Esophagus muscularis mucosa (tissue), 4 donors: ENCODE data around the gene LANCL3. TPM values are rescaled to one million over a fixed set of nuclear protein-coding genes. Genes with fewer than 3 reads are reported as not detected.

Experiments used
- DNase-seq: peaks from one replicate; pipeline ENCODE4 v3.0.0-alpha.2; 2017; ENCODE audit errors: extremely low spot score
- H3K27ac ChIP-seq, 4 donors: fragments of 200-600 bp; sonication (generic); replicated peaks in 1 of 4; 1 replicate in 3 of 4; 2 replicates in 1 of 4; pipeline ENCODE4 v1.5.1; 2016 to 2019; ENCODE audit warnings: mild to moderate bottlenecking in 1 of 4
- H3K27me3 ChIP-seq, 4 donors: fragments of 200-600 bp; sonication (generic); one replicate each; pipeline versions ENCODE4 v1.5.1 to v1.6.0; 2016 to 2019
- H3K36me3 ChIP-seq, 4 donors: fragments of 200-600 bp; sonication (generic); one replicate each; pipeline ENCODE4 v1.5.1; 2016 to 2019
- H3K4me1 ChIP-seq, 4 donors: fragments of 200-600 bp; sonication (generic); one replicate each; pipeline ENCODE4 v1.5.1; 2016 to 2019
- H3K4me3 ChIP-seq, 4 donors: fragments of 200-600 bp; sonication (generic); 1 replicate in 2 of 4; 2 replicates in 2 of 4; pipeline ENCODE4 v1.5.1; 2016 to 2019; ENCODE audit warnings: mild to moderate bottlenecking in 4 of 4, moderate library complexity in 1 of 4
- H3K9me3 ChIP-seq, 4 donors: fragments of 200-600 bp; sonication (generic); 1 replicate in 3 of 4; 2 replicates in 1 of 4; pipeline ENCODE4 v1.5.1; 2016 to 2019
- CTCF ChIP-seq, 3 experiments: fragments of 200-600 bp in 2 of 3; fragments of 450-650 bp in 1 of 3; sonication (generic) in 2 of 3; IDR thresholded peaks; one replicate each; pipeline ENCODE4 v1.5.1; 2017 to 2019; ENCODE audit warnings: antibody characterized with exemption in 3 of 3, mild to moderate bottlenecking in 2 of 3, moderate library complexity in 1 of 3
- EP300 ChIP-seq: sonication (generic); formaldehyde crosslinking; IDR thresholded peaks from one replicate; pipeline ENCODE4 v1.6.1; 2017; ENCODE audit warnings: antibody characterized with exemption
- POLR2A ChIP-seq: fragments of 450-650 bp; IDR thresholded peaks from one replicate; pipeline ENCODE4 v1.6.1; 2017; ENCODE audit warnings: antibody characterized with exemption, moderate library complexity, mild to moderate bottlenecking, low read depth
- POLR2AphosphoS5 ChIP-seq, 2 donors: sonication (generic); formaldehyde crosslinking; IDR thresholded peaks; one replicate each; pipeline ENCODE4 v1.6.1; 2017; ENCODE audit warnings: antibody characterized with exemption in 2 of 2
- WGBS: methylation state at CpG from one replicate; pipeline ENCODE4 v1.1.5; 2018; 5-methylcytosine and 5-hydroxymethylcytosine counted together
- intact Hi-C: fragments of 100-400 bp; cut with DNase I; formaldehyde crosslinking; loops from one replicate; pipeline ENCODE4 v1.15.1; 2023
- total RNA-seq, 4 donors: library from RNA; depleted of rRNA; stranded (reverse); fragments of >200 nt; gene quantifications; one replicate each; pipeline versions ENCODE4 v1.1.0 to v1.2.1, GENCODE V29; 2016

LANCL3 gene
- total RNA-seq, 4 donors from 2014 or later: 0.83 to 1.7 (median 1.5) TPM

- no peaks in the 10 kb centered on the region for H3K36me3 ChIP-seq
- H3K27ac ChIP-seq: no peak overlapping the region
- DNase-seq: no peak
- peaks cover 0 to 16% (median 0%) of the 10 kb centered on the region in 4 donors for H3K4me1 ChIP-seq
- 84% methylated on average over 1 of the region's 1 CpG for WGBS
- no peaks in the 10 kb centered on the region for H3K9me3 ChIP-seq
- H3K27me3 ChIP-seq: no peaks in the 10 kb centered on the region
- H3K4me3 ChIP-seq: no peak overlapping the region
- no peak for TF ChIP-seq POLR2AphosphoS5 (IDR thresholded peaks at IDR 0.05)
- no peak for TF ChIP-seq EP300
- TF ChIP-seq POLR2A: no peak
- TF ChIP-seq CTCF (IDR thresholded peaks at IDR 0.05): no peak
- intact Hi-C loops: no loop called here
These were observed 106.3 kb downstream of the LANCL3 start for GRCh38 chrX:37677765-37678164.

DNA sequence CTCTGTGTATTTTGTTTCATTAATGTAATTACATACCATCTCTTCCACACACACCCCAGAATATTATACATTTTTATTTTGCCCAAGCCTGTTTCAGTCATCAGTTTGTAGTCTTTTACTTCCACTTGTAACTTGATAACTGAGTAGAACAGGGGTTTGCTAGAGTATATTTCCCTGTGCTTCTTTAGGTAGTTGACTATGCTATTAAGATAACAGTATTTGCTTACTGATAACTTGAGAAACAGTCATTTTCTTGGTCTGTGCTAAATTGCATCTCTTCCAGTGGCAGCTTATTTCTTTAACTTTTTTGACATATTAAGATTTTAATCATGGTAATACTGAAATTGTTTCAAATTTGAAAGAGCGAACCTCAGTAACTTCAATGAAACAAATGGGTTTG, 107.1 kb downstream of the LANCL3 start:
- TF ChIP-seq CTCF (IDR thresholded peaks at IDR 0.05) (no peak), EP300 (no peak), POLR2AphosphoS5 (IDR thresholded peaks at IDR 0.05) (no peak), POLR2A (no peak)
- no peak for DNase-seq
- no peak overlapping the region for H3K27ac ChIP-seq
- WGBS: 87% methylated on average over 1 of the region's 1 CpG
- intact Hi-C loops: no loop called here
- H3K9me3 ChIP-seq: no peaks in the 10 kb centered on the region
- H3K36me3 ChIP-seq: no peaks in the 10 kb centered on the region
- H3K4me1 ChIP-seq: peaks cover 0 to 16% (median 1%) of the 10 kb centered on the region in 4 donors
- H3K27me3 ChIP-seq: no peaks in the 10 kb centered on the region
- H3K4me3 ChIP-seq: no peak overlapping the region

GRCh38 chrX:37679230-37679629, 107.8 kb downstream of the LANCL3 start:
- Histone ChIP-seq H3K36me3 (no peaks in the 10 kb centered on the region), H3K4me1 (peaks cover 0 to 19% (median 4%) of the 10 kb centered on the region in 4 donors), H3K27me3 (no peaks in the 10 kb centered on the region), H3K4me3 (no peak overlapping the region), H3K9me3 (no peaks in the 10 kb centered on the region), H3K27ac (peak overlapping the region in 2 of 4 donors; percentile 21 to 30)
- TF ChIP-seq CTCF (IDR thresholded peaks at IDR 0.05) (no peak), EP300 (no peak), POLR2AphosphoS5 (IDR thresholded peaks at IDR 0.05) (no peak), POLR2A (no peak)
- DNase-seq: no peak
- intact Hi-C loops: no loop called here
- WGBS: 68% methylated on average over 1 of the region's 1 CpG

DNA sequence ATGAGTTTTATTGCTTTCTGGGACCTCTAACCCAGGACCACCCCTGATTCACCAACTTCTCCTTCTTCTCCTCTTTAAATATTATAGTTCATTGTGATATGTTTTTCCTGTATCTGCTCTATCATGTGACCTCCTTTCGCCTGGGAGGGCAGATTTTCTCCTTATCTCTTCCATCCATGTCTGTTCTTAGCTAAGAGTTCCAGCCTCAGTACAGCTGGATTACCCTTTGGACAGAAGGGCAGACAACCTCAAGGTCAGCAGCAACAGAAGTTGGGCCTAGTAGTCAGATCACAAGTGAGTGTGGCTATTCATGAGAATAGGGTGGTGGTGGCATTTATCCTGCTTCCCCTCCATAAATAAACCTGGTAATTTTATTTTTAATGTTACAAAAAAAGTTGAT, 108.4 kb downstream of the LANCL3 start:
- no peak for DNase-seq
- peak overlapping the region in 2 of 4 donors; percentile 21 to 30 for H3K27ac ChIP-seq
- H3K9me3 ChIP-seq: no peaks in the 10 kb centered on the region
- H3K4me3 ChIP-seq: no peak overlapping the region
- TF ChIP-seq POLR2AphosphoS5 (IDR thresholded peaks at IDR 0.05) (no peak), POLR2A (no peak), CTCF (IDR thresholded peaks at IDR 0.05) (no peak), EP300 (no peak)
- no peaks in the 10 kb centered on the region for H3K27me3 ChIP-seq
- intact Hi-C loops: no loop called here
- no peaks in the 10 kb centered on the region for H3K36me3 ChIP-seq
- H3K4me1 ChIP-seq: peaks cover 0 to 23% (median 7%) of the 10 kb centered on the region in 4 donors
- 63% methylated on average over 1 of the region's 1 CpG for WGBS

DNA sequence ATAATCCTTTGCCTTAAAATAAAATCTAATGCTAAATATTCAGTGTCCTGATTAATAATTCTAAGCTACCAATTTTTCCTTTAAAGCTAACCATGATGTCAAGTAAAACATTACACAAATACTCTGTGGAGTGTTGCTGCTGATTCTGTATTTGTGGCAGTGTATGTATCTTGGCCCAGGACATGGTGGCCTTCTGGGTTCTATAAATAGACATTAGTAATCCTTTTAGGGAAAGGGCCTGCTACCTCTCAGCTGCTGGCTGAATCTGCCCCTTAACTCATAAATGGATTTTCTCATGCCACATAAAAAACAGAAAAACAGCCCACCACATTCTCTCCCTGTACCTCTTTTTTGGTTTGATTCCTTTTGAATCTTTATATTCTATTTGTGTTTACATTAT, 113.0 kb downstream of the LANCL3 start:
- Histone ChIP-seq H3K27me3 (no peaks in the 10 kb centered on the region), H3K4me3 (no peak overlapping the region), H3K9me3 (no peaks in the 10 kb centered on the region), H3K27ac (peak overlapping the region; percentile 85 to 91 (median 87)), H3K36me3 (no peaks in the 10 kb centered on the region), H3K4me1 (peaks cover 0 to 23% (median 17%) of the 10 kb centered on the region in 4 donors)
- no peak for DNase-seq
- no peak for TF ChIP-seq POLR2A
- no peak for TF ChIP-seq CTCF (IDR thresholded peaks at IDR 0.05)
- TF ChIP-seq EP300: no peak
- peak in 1 of 2 donors; percentile 8 for TF ChIP-seq POLR2AphosphoS5 (IDR thresholded peaks at IDR 0.05)
- intact Hi-C loops: no loop called here
